GM20431 (cell line): ENCODE data around the gene MYH9.

Experiments
- in situ Hi-C: fragments of 300-500 bp; cut with MseI, MboI; formaldehyde crosslinking; loops from one replicate; pipeline ENCODE4 v1.15.0; 2020; ENCODE audit warnings: low sequenced_read_pairs; ENCODE audit not compliant: unreplicated experiment

Gene MYH9

DNA sequence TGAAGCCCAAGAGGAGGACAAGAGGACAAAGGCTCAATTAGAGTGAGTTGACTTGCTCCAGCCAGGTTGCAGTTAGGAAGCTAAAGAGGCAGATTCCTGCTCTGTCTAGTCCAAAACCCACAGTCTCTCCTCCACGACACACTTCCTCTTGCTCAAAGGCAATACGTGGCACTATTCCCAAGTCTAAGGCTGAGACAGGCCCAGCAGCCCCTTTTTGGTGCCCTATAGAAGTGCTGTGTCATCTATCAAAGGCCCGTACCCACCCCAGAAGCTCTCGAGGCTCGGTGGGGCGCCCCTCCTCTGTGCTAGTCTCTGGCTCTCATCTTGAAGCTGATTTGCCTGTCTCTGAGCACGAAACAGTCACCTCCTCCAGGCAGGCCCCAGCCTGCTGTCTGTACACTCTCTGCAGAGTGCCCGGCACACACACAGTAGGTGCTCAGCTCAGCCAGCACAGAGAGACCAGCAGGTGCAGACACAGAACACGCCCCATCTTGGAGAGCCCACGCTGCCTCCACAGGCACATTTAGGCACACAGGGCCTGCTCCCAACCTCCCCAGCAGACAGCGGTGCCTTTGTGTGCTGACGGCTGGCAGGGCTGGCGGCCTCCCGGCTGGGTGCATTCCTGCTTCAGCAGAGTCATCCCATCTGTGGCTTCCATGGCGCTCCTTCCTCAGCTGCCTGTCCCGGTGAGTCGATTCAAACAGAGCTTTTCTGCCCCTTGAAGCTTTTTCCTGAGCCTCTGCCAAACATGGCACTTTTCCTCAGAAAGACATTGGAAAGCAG lies 52.8 kb downstream of the MYH9 start:
- in situ Hi-C loops = no loop called here

DNA sequence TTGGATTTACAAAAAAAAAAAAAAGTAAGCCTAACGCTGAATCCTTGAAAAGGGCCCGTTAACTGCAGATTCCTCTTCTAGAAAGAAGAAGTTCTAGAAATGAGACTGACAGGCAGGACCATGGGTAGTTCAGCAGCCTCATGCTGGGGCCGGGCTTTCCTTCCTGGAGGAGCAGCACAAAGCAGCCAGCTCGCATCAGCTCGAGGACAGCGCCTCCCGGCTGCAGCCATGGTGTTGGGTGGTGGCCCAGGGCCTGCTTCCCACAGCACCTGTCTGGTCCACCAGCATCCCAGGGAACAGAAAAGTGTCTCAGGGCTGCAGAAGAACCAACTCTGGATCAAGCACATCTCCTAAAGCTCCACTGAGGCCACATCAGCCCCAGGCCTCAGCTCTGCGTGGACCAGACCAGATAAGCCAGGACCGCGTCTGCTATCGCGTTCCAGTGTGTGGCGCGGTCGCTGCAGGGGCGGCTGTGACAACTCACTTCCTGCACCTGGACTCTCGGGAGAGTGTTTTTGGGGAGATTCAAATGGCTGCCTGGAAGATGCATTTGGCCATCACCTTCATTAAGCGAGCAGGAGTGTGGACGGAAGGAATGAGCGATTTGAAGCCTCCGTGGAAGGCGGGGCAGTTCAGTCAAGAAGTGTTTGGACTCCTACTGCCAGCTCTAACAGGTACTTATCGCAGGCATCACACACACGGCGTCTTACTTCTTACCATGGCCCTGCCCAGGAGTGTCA lies 53.5 kb downstream of the MYH9 start:
- in situ Hi-C loops = no loop called here

DNA sequence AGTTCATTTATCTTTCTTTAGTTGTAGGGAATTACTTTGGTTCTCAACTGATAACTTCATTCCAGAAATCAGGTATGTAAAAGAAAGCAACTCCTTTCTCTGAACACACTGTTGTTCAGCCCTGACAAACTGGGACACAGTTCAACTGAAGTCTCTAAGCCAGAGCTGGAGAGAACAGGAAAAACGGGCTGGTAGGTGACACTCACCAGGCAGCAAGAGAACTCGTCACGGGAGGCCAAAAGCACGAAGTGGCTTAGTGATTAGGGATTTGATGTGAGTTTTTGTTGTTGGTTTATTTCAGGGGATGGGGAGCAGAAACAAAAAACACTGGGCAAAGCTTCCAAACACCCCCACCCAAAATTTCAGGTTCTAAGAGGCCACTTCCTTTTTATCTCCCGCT lies 54.1 kb downstream of the MYH9 start:
- in situ Hi-C loops = no loop called here

DNA sequence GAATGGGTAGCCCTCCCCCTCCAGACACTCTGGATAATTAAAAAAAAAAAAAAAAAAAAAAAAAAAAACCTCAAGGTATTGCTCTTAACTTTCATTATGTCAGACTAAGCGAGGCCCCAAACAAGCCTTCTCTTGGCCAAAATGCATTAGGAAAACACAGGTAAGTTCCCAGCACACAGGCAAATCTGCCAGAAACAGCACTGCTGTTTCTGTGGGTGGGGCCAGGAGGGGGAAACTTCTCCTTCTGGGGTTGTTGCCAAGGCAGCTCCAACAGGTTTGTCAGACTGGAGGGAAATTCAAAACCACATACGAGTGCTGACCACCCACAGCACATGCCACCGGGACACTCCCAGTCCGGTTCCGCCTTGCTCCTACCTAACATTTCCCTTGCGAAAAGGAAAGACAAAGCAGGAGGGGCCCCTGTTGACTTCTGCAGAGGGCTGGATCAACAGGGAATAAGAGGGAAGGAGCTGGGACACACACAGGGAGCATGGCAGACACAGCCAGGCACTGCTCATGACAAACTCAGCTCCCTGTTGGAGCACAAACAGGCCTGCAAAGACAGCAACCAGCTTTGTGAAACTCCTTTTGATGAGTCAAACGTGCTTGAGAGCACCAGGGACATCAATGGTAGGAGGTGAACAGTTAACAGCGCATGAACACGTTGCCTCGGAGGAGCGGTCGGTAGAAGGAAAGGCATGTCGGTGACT lies 55.0 kb downstream of the MYH9 start:
- in situ Hi-C loops = no loop called here

DNA sequence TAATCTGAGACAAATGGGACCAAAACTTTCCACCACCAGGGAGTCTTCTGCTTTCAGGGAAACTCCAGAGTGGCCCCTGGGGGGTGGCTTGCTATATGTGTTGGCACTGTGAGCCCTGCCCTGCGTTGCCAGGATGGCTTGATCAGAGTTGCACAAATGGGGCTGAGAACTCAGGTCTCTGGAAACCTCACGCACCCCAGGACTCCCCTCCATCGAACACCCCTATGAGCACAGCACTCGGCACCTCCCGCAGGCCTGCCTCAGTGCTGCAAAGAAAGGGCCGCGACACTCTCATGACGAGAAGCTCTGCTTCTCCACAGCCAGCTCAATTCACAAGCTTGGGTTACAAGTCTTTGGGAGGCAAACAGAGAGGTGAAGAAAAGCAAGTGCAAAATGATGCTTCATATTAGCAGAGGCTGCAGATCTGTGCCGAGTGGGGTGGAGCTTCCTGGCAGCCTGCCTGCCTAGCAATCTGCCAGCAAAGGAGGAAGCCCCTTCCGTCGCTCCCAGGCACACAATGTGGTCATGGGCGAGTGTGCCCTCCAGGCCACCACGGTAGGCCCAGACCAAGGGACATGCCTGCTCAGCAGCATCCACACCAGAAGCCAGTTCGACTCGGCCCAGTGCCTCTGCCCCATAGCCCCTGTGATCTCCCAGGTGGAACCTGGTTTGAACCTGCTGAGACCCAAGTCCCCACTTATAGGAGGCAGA lies 55.7 kb downstream of the MYH9 start:
- in situ Hi-C loops = no loop called here

DNA sequence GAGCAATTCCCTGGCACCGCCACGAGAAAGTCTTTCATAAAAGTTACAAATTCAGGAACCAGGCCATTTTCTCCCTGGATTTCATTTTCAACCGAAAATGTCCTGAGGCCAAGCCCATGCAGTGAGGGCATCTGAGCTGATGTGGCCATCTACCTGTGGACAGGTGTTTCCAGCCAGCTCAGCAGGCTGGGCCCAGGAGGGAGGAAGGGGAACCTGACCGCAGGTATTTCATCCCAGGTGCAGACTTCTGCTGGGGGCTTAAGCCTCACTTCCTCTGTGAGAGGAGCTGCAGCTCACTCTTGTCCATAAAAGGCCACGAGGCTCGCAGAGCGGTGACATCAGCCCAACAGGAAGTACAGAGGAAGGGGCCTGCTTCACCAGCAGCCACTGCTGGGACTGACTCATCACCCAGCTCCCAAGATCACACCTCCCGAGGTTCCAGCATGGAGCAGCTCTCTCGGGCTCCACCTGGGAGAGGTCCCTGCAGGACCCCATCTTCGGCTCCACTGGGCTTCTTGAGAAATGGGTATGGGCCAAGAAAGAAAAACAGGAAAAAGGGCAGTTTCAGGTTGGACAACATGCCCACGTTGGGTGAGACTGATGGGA lies 56.4 kb downstream of the MYH9 start:
- in situ Hi-C loops = no loop called here

DNA sequence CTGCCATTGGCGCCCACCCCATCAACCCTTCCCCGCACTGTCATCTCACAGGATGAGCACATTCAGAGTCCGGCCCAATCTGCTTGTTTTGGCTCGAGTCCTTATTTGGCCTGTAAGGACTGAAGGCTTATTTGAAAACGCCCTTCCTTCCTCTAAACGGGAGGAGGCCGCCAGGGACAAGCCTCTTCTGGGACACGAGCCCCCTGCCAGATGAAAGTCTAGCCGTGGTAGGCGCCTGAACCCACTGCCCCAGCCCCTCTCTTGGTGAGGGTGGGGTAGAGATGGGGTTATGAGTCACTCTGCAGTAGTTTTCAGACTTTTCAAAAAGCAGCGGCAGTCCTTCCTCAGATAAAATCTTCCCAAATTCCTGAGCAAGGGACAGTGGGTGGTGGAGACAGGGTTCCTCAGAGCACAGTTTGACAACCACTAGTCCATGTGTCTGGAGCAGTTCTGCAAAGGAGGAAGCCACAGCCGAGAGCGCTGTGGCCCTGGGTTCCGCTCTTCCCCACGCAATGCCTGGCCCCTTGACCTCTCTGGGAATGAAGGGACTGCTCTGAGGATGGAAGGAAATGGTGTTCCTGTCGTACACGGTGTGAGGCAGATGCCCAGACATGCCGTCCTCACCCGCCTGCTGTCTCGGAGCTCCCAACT lies 57.0 kb downstream of the MYH9 start:
- in situ Hi-C loops = no loop called here

DNA sequence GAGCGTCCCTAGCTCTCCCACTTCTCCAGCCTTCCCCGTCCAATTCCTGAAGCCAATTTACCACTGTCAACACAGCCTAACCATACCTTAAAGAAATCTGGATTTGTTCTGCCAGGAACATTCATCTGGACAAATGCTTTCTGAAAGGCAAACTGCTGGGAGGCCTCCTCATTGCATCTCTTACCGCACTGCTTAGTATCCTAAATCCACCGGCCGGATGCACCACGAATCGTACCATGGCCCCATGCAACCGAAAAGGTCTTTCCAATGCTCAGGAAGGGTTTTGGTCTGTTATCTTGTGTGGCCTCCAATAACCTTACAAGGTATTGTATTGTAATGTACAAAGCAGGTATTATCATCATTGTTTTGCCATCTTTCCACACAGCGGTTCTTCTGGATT lies 57.6 kb downstream of the MYH9 start:
- in situ Hi-C loops = no loop called here

DNA sequence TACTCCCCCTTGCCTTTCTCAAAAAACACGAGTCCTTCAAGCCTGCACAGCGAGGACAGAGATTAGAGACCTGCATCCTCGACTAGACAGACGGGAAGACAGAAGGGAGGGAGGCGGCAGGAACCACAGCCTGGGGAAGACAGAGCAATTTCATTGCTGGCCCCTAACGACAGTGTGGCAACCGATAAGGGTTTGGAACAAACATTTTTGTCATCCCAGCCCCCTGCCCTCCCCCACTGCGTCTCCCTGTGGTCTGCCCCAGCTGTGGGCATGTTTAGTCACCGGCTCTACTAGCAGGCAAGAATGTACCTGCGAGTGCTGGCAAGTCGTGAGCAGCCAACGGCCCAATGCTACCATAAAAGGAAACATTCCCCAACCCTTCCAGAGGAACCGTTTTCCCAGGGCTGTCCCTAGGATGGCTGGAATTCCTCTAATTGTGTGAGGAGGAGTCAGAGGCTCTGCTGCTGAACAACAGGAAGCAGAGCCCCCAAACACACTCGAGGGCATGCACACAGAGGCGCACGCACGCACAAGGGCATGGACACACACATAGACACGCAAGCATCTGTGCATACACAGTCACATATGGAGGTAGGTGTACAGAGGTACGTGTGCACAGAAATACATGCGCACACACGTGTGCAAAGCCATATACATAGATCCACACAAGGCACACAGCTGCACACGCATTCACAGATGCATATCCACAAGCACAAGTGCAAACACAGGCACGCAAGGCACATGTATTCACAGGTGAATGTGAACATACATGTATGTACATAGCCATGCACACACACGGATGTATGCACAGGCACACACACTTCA lies 58.3 kb downstream of the MYH9 start:
- in situ Hi-C loops = no loop called here

DNA sequence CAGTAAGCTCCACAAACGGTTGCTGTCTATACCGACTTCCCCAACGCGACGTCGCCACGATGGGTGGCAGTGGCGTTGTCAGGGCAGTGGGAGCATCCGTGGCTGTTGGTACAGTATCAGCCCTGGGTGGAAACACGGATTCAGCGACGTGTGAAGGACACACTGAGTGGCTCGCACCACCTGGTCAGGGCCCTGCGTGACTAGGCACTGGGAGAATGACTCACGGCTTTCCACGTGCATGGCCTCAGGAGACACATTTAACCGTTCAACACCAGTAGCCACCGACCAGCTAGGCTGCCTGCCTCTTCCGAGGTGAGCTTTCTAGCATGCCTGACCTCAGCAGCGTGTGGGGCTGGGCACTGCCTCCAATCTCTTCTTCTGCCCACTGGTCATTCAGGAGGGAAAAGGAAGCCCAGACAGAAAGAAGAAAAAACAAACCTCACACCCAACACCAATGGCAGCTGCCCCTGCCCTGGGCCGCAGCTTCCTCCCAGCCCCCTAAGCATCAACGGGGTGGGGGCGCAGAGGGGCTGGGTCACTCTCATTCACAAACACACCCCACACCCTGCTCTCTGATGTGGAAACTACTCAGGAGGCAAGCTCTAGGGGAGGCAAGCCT lies 59.0 kb downstream of the MYH9 start:
- in situ Hi-C loops = no loop called here

DNA sequence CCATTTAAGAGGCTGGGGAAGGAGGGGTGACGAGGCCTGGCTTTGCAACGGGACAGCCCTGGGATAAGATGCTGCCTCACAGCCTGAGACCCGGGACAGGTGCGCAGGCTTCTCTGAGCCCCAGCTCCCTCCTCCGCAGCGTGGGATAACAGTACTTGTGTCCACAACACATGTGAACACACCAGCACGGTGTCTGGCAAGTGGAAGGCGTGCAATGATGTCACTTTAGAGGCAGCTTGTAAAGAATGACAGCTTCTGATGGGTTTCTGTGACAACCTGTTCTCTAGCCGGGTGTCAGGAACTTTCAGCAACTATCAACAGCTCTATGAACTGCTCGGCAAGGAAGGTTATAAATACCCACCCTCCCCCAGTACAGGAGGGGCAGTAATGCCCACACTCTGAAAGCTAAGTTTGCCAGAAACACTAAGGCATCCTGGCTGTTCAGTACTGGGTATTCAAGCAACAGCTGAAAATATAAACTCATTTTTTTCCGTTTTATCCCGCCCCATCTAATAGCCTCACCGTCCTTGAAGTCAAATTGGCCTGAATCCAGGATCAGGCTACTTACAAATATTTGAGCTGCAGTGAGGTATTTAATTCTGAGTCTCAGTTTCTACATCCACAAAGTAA lies 59.7 kb downstream of the MYH9 start:
- in situ Hi-C loops = no loop called here

DNA sequence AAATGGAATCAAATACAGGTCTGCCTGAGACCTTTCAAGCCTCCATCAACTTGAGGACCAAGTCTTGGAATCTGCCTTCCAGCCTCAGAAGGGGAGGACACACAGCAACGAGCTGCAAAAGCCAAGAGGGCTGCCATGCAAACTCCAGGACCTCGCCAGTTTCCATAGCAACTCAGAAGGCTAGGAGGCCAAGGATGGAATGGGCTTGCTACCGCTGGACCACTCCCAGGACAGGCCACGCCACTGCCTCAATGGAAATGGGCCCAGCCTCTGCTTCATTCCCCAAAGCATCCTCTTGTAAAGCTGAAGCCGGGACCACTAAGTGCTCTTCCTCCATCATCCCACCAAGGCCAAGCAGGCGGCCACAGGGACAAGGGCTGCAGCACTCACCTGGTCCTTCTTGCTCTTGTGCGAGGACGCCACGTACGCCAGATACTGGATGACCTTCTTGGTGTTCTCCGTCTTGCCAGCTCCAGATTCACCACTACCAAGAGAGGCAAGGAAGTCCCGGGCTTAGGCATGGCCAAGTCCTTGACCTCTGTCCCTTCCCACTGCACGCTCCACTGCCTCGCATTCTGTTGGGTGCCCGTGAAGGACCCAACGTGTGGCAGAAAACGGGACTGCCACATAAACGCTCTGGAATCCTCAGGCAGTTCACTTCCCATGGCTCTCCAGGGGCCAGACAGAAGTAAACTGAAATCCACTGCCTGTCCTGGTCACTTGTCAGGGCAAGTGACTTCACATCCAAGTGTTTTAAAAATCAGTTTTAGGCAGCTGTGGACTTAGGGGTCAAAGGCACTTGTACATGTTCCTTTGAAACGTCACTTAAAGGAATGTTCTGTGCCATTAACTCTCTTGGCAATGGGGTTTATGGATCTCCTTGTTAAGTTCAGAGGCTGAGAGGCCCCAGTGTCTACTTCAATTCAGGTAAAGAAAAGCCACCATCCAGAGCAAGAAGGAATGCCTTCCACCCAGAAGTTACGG lies 61.3 kb downstream of the MYH9 start:
- in situ Hi-C loops = no loop called here

DNA sequence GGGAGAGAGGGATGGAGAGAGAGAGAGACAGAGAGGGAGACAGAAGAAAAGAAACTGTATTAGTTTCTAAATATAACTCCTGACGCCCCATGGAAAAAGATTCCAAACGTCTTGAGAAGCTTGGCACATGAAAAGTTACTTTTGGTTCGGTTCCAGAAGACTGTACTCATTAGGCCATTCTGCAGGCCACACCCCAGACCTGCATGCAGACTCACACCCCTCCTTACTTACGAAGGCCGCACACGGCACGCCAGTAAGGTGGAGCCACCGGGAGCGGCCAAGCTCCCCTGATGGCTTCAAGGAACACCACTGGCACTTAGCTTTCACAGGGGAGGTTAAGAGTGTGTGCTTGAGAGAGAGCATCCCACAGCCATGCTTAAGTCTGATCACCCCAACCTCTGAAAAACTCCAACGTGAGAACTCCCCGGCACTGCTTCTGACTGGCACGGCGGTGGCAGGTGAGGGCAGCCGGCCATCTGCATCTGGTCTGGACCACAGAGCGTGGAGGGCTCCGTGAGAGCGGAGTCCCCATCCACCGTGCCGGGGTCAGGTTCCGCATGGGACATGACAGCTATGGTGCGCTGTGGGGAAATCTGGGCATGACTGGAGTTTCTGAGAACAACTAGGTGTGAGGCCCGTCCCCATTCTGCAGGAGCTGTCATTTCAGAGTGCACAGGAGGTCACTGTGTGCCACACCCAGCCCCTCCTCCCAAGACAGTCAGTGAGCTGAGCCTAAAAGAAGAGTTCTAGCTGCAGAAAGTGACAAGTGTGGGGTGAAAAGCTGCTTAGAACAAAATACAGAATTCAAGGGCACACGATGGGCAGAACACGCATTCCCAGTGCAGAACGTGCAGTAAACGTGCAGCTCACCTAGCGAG lies 62.4 kb downstream of the MYH9 start:
- in situ Hi-C loops = no loop called here

DNA sequence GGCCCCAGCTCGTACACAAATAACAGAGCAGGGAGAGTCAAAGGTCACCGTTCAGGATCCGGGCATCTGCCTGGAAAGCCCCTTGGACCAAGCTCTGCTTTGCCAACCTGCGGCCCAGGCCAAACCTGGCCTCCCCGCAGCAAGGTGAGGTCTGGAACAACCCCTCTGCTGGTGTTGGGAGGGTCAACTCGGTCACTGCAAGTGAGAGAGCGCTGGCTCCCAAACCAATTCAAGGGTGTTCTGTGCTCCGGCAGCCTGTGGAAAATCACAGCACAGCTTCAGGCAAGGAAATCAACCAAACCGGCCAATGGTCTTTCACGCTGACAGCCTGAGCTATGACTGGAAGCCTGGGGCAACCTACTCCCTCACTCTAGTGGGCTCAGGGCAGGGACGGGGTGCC lies 63.4 kb downstream of the MYH9 start:
- in situ Hi-C loops = no loop called here

DNA sequence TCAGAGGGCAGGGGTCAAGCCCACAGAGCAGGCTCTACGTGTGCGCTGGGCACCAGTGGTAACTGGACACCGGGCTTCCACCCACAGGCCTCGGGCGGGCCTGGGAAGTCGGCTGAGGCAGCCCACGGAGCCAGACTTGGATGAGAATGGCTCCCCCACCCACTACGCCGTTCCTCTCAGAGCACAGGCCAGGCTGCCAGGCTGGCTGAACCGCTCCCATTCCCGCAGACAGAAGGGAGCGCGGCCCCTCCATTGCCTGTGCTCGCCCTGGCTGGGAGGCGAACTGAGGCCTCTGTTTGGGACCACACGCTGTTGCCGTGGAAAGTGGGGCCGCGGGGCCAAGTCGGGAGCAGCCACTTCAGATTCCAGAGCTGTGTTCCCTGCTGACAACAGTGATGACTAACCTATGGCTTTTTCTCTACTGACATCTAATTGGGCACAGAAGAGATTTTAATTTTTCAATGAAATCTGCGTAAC lies 63.9 kb downstream of the MYH9 start:
- in situ Hi-C loops = no loop called here
